WTC11 (cell line): ENCODE results near the gene LYPD6B. TPM values are rescaled to one million over a fixed set of nuclear protein-coding genes. Genes with fewer than 3 reads are reported as not detected.
A peak's percentile ranks its signal among the peaks of the same experiment; 100 is the strongest.

ENCODE experiments used
- ATAC-seq: fragments of 200-7000 bp; cut with Tn5 transposase; 2 replicates; pipeline ENCODE4 v1.10.0; 2021; ENCODE audit warnings: mild to moderate bottlenecking, moderate library complexity
- CTCF ChIA-PET: fragments of 300-600 bp; sonication (Branson Sonifier 250); formaldehyde crosslinking; loops from one replicate; lab custom pipeline; 2021; ENCODE audit warnings: antibody characterized with exemption; lab: Charles Lee
- POLR2A ChIA-PET: fragments of 350-600 bp; sonication (Branson Sonifier 250); formaldehyde crosslinking; loops from one replicate; lab custom pipeline; 2021; ENCODE audit warnings: antibody characterized with exemption; lab: Charles Lee
- DNase-seq: peaks from one replicate; pipeline ENCODE4 v3.0.0; 2021; ENCODE audit warnings: low spot score
- H3K27ac Mint-ChIP-seq: 2 replicates; pipeline ENCODE4 v1.8.0; 2021; ENCODE audit warnings: mixed read lengths
- H3K27me3 Mint-ChIP-seq: 2 replicates; pipeline ENCODE4 v1.8.0; 2021; ENCODE audit warnings: low read depth, mild to moderate bottlenecking, moderate library complexity, mixed read lengths
- H3K36me3 Mint-ChIP-seq: 2 replicates; pipeline ENCODE4 v1.8.0; 2021; ENCODE audit warnings: mixed read lengths
- H3K4me1 Mint-ChIP-seq: 2 replicates; pipeline ENCODE4 v1.8.0; 2022; ENCODE audit warnings: mixed read lengths
- H3K4me3 Mint-ChIP-seq: 2 replicates; pipeline ENCODE4 v1.8.0; 2021; ENCODE audit warnings: mild to moderate bottlenecking, moderate library complexity, mixed read lengths
- H3K9me3 Mint-ChIP-seq: 2 replicates; pipeline ENCODE4 v1.8.0; 2021; ENCODE audit warnings: mixed read lengths
- CBFB ChIP-seq: sonication (generic); formaldehyde crosslinking; IDR thresholded peaks from 2 replicates; pipeline ENCODE4 v1.8.1; 2022; ENCODE audit warnings: mild to moderate bottlenecking, low read depth, missing genetic modification reagents
- ESRRA ChIP-seq: sonication (generic); formaldehyde crosslinking; IDR thresholded peaks from 2 replicates; pipeline ENCODE4 v1.8.1; 2022; ENCODE audit warnings: mild to moderate bottlenecking, missing genetic modification reagents, borderline replicate concordance
- ETV6 ChIP-seq: sonication (generic); formaldehyde crosslinking; IDR thresholded peaks from 2 replicates; pipeline ENCODE4 v1.8.1; 2022; ENCODE audit warnings: mild to moderate bottlenecking, missing genetic modification reagents
- FOXJ3 ChIP-seq: sonication (generic); formaldehyde crosslinking; IDR thresholded peaks from 2 replicates; pipeline ENCODE4 v1.9.0; 2021; ENCODE audit warnings: missing genetic modification reagents, mild to moderate bottlenecking, borderline replicate concordance
- FOXK1 ChIP-seq: sonication (generic); formaldehyde crosslinking; IDR thresholded peaks from 2 replicates; pipeline ENCODE4 v1.8.0; 2022; ENCODE audit warnings: mild to moderate bottlenecking, moderate library complexity, missing genetic modification reagents
- FOXP1 ChIP-seq: sonication (generic); formaldehyde crosslinking; IDR thresholded peaks from 2 replicates; pipeline ENCODE4 v1.8.0; 2022; ENCODE audit warnings: missing genetic modification reagents, mild to moderate bottlenecking, moderate library complexity, borderline replicate concordance
- JUN ChIP-seq: sonication (generic); formaldehyde crosslinking; IDR thresholded peaks from 2 replicates; pipeline ENCODE4 v1.8.0; 2023; ENCODE audit warnings: mild to moderate bottlenecking, missing genetic modification reagents
- KAT7 ChIP-seq: sonication (generic); formaldehyde crosslinking; IDR thresholded peaks from 2 replicates; pipeline ENCODE4 v1.8.1; 2023; ENCODE audit warnings: missing genetic modification reagents, mild to moderate bottlenecking, borderline replicate concordance
- NFATC4 ChIP-seq: fragments of 250-450 bp; sonication (Bioruptor Pico); IDR thresholded peaks from 2 replicates; pipeline ENCODE4 v1.9.0; 2021; ENCODE audit warnings: mild to moderate bottlenecking
- NR3C1 ChIP-seq: sonication (generic); formaldehyde crosslinking; conservative IDR thresholded peaks from 2 replicates; pipeline ENCODE4 v1.8.1; 2023; ENCODE audit warnings: low read depth, mild to moderate bottlenecking, missing genetic modification reagents
- PRRX2 ChIP-seq: fragments of 250-450 bp; sonication (Bioruptor Pico); IDR thresholded peaks from 2 replicates; pipeline ENCODE4 v1.8.0; 2021; ENCODE audit warnings: mild to moderate bottlenecking
- RORB ChIP-seq: fragments of 250-450 bp; sonication (Bioruptor Pico); IDR thresholded peaks from 2 replicates; pipeline ENCODE4 v1.9.0; 2021; ENCODE audit warnings: mild to moderate bottlenecking
- SMAD3 ChIP-seq: sonication (generic); formaldehyde crosslinking; IDR thresholded peaks from 2 replicates; pipeline ENCODE4 v1.8.0; 2022; ENCODE audit warnings: missing genetic modification reagents, mild to moderate bottlenecking, borderline replicate concordance
- SP1 ChIP-seq: sonication (generic); formaldehyde crosslinking; conservative IDR thresholded peaks from 2 replicates; pipeline ENCODE4 v1.8.1; 2022; ENCODE audit warnings: missing genetic modification reagents
- TEAD1 ChIP-seq: sonication (generic); formaldehyde crosslinking; IDR thresholded peaks from 2 replicates; pipeline ENCODE4 v1.8.0; 2022; ENCODE audit warnings: mild to moderate bottlenecking, missing genetic modification reagents
- TP53 ChIP-seq: sonication (generic); formaldehyde crosslinking; IDR thresholded peaks from 2 replicates; pipeline ENCODE4 v1.8.1; 2023; ENCODE audit warnings: mild to moderate bottlenecking, missing genetic modification reagents
- ZNF232 ChIP-seq: sonication (generic); formaldehyde crosslinking; IDR thresholded peaks from 2 replicates; pipeline ENCODE4 v1.8.0; 2022; ENCODE audit warnings: mild to moderate bottlenecking, missing genetic modification reagents
- ZNF263 ChIP-seq: sonication (generic); formaldehyde crosslinking; IDR thresholded peaks from 2 replicates; pipeline ENCODE4 v1.8.1; 2022; ENCODE audit warnings: low read depth, mild to moderate bottlenecking, moderate library complexity, missing genetic modification reagents
- total RNA-seq: library from RNA; stranded (reverse); gene quantifications from 3 replicates; pipeline ENCODE4 v1.2.3, GENCODE V29; 2021
- TF ChIP-seq, protein P1 (sequence below): fragments of 250-450 bp; sonication (Bioruptor Pico); IDR thresholded peaks from 2 replicates; pipeline ENCODE4 v1.8.0; 2021; ENCODE audit warnings: mild to moderate bottlenecking
- TF ChIP-seq, protein P2 (sequence below): sonication (generic); formaldehyde crosslinking; conservative IDR thresholded peaks from 2 replicates; pipeline ENCODE4 v1.8.1; 2023; ENCODE audit warnings: mild to moderate bottlenecking, low read depth, missing genetic modification reagents, moderate library complexity
- TF ChIP-seq, protein P3 (sequence below): sonication (generic); formaldehyde crosslinking; IDR thresholded peaks from 2 replicates; pipeline ENCODE4 v1.8.0; 2022; ENCODE audit warnings: mild to moderate bottlenecking, missing genetic modification reagents
- TF ChIP-seq, protein P4 (sequence below): sonication (generic); formaldehyde crosslinking; IDR thresholded peaks from 2 replicates; pipeline ENCODE4 v1.8.1; 2023; ENCODE audit warnings: mild to moderate bottlenecking, moderate library complexity, missing genetic modification reagents
- TF ChIP-seq, protein P5 (sequence below): sonication (generic); formaldehyde crosslinking; IDR thresholded peaks from 2 replicates; pipeline ENCODE4 v1.8.0; 2022; ENCODE audit warnings: mild to moderate bottlenecking, missing genetic modification reagents
- TF ChIP-seq, protein P6 (sequence below): sonication (generic); formaldehyde crosslinking; IDR thresholded peaks from 2 replicates; pipeline ENCODE4 v1.8.1; 2023; ENCODE audit warnings: mild to moderate bottlenecking, missing genetic modification reagents

LYPD6B gene
- total RNA-seq, 1 experiment from 2014 or later, result 1.6 TPM

DNA sequence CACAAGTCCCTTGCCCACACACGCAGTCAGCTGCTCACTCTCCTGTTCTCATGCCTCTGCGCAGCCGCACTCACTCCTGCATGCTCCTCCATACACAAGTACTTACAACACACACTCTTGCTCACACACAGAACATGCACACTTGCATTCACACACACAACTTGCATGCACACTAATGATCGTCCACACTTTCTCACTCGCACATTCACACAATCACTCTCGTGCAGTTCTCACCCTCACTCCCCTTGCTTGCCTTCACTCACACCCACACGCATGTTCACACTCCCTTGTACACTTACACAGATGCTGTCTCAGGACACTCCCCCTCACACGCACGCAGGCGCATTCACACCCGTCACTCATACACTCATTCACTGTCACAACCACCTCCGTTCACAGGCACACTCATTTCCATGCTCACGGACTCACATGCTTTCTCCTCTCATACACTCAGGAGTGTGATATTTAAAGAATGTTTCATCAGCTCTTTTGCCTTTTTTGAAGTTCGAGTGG is 36.1 kb upstream of the LYPD6B start:
- no peak for DNase-seq
- Mint-ChIP-seq H3K27ac (peak overlapping the region; percentile 18; the same call in 1 of the 2 replicates), H3K36me3 (peaks cover 64% of the 10 kb centered on the region), H3K4me3 (no peak overlapping the region), H3K27me3 (no peaks in the 10 kb centered on the region), H3K4me1 (peaks cover 60% of the 10 kb centered on the region), H3K9me3 (peaks cover 25% of the 10 kb centered on the region)
- TF ChIP-seq, protein P1, sequence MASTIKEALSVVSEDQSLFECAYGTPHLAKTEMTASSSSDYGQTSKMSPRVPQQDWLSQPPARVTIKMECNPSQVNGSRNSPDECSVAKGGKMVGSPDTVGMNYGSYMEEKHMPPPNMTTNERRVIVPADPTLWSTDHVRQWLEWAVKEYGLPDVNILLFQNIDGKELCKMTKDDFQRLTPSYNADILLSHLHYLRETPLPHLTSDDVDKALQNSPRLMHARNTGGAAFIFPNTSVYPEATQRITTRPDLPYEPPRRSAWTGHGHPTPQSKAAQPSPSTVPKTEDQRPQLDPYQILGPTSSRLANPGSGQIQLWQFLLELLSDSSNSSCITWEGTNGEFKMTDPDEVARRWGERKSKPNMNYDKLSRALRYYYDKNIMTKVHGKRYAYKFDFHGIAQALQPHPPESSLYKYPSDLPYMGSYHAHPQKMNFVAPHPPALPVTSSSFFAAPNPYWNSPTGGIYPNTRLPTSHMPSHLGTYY (CRISPR knock-in tag), result no peak
- TF ChIP-seq TP53 (CRISPR knock-in tag), result no peak
- no peak for TF ChIP-seq JUN
- no peak for TF ChIP-seq NFATC4 (CRISPR knock-in tag)
- TF ChIP-seq, protein P2, sequence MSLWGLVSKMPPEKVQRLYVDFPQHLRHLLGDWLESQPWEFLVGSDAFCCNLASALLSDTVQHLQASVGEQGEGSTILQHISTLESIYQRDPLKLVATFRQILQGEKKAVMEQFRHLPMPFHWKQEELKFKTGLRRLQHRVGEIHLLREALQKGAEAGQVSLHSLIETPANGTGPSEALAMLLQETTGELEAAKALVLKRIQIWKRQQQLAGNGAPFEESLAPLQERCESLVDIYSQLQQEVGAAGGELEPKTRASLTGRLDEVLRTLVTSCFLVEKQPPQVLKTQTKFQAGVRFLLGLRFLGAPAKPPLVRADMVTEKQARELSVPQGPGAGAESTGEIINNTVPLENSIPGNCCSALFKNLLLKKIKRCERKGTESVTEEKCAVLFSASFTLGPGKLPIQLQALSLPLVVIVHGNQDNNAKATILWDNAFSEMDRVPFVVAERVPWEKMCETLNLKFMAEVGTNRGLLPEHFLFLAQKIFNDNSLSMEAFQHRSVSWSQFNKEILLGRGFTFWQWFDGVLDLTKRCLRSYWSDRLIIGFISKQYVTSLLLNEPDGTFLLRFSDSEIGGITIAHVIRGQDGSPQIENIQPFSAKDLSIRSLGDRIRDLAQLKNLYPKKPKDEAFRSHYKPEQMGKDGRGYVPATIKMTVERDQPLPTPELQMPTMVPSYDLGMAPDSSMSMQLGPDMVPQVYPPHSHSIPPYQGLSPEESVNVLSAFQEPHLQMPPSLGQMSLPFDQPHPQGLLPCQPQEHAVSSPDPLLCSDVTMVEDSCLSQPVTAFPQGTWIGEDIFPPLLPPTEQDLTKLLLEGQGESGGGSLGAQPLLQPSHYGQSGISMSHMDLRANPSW, result no peak
- TF ChIP-seq ZNF263 (CRISPR knock-in tag), result no peak
- no peak for TF ChIP-seq FOXP1 (CRISPR knock-in tag)
- no peak for TF ChIP-seq RORB (CRISPR knock-in tag)
- no peak for TF ChIP-seq FOXJ3 (CRISPR knock-in tag)
- TF ChIP-seq SMAD3 (CRISPR knock-in tag), result no peak
- no peak for TF ChIP-seq ESRRA (CRISPR knock-in tag)
- no peak for TF ChIP-seq FOXK1 (CRISPR knock-in tag)
- no peak for TF ChIP-seq CBFB (CRISPR knock-in tag)
- TF ChIP-seq KAT7 (CRISPR knock-in tag), result no peak
- ATAC-seq, result no peak
- ChIA-PET POLR2A (no interaction called here), CTCF (interaction anchor here (0.9 kb wide), 1 partner anchor 15 kb away, joined by 3 read pairs; no protein-coding TSS in a partner anchor)

DNA sequence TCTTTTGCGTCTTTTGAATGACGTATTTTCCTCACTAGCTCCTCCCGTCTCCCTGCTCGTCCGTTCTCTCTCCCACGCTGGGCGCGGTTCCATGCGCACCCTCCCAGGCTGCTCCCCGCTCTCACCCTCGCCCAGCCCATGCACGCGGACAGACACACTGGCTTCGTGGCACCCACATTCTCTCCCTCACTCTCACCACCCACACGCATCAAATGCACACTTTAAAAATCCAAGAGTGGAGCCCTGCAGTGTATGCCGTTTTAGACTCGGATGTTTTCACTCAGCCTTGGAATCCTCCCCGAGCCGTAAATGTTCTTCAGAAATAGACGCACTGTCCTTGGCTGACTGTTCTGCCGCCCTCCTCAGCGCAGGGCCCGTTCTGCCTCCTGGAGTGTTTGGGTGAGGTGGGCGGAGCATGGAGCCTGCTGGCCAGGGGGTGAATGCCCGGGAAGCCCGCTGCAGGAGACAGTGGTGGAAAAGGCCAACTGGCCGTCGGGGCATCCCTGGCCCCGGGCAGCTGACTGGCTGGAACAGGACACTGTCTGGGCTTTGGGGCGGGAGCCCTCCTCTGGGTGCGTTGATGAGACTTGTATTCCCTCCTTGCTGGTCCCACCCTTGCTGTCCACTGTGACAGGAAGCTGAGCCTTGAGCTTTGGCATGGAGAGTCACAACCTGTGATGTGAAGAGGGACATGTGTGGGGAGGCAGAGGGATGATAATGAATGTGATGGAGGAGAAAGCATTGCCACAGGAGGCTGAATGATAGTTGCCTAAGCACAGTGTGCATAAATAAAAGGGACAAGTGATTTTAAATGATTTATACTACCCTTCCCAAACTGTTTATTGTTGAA is 35.4 kb upstream of the LYPD6B start:
- Mint-ChIP-seq H3K27me3 (no peaks in the 10 kb centered on the region), H3K4me3 (no peak overlapping the region), H3K36me3 (peaks cover 64% of the 10 kb centered on the region), H3K9me3 (peaks cover 25% of the 10 kb centered on the region), H3K27ac (no peak overlapping the region), H3K4me1 (peaks cover 54% of the 10 kb centered on the region)
- ChIA-PET CTCF (interaction anchor here (0.9 kb wide), 1 partner anchor 14 kb away, joined by 3 read pairs; no protein-coding TSS in a partner anchor), POLR2A (no interaction called here)
- DNase-seq (no peak), ATAC-seq (no peak)
- TF ChIP-seq, protein P3, sequence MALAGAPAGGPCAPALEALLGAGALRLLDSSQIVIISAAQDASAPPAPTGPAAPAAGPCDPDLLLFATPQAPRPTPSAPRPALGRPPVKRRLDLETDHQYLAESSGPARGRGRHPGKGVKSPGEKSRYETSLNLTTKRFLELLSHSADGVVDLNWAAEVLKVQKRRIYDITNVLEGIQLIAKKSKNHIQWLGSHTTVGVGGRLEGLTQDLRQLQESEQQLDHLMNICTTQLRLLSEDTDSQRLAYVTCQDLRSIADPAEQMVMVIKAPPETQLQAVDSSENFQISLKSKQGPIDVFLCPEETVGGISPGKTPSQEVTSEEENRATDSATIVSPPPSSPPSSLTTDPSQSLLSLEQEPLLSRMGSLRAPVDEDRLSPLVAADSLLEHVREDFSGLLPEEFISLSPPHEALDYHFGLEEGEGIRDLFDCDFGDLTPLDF (CRISPR knock-in tag), result no peak
- TF ChIP-seq KAT7 (CRISPR knock-in tag) (no peak), ZNF232 (CRISPR knock-in tag) (no peak), ESRRA (CRISPR knock-in tag) (no peak), NR3C1 (CRISPR knock-in tag) (no peak), PRRX2 (CRISPR knock-in tag) (no peak), TEAD1 (CRISPR knock-in tag) (no peak), FOXK1 (CRISPR knock-in tag) (no peak), ETV6 (CRISPR knock-in tag) (no peak), SP1 (no peak)
- TF ChIP-seq, protein P4, sequence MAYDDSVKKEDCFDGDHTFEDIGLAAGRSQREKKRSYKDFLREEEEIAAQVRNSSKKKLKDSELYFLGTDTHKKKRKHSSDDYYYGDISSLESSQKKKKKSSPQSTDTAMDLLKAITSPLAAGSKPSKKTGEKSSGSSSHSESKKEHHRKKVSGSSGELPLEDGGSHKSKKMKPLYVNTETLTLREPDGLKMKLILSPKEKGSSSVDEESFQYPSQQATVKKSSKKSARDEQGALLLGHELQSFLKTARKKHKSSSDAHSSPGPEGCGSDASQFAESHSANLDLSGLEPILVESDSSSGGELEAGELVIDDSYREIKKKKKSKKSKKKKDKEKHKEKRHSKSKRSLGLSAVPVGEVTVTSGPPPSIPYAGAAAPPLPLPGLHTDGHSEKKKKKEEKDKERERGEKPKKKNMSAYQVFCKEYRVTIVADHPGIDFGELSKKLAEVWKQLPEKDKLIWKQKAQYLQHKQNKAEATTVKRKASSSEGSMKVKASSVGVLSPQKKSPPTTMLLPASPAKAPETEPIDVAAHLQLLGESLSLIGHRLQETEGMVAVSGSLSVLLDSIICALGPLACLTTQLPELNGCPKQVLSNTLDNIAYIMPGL (CRISPR knock-in tag), result no peak
- TF ChIP-seq, protein P5, sequence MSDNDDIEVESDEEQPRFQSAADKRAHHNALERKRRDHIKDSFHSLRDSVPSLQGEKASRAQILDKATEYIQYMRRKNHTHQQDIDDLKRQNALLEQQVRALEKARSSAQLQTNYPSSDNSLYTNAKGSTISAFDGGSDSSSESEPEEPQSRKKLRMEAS (CRISPR knock-in tag), result no peak
- TF ChIP-seq, protein P6, sequence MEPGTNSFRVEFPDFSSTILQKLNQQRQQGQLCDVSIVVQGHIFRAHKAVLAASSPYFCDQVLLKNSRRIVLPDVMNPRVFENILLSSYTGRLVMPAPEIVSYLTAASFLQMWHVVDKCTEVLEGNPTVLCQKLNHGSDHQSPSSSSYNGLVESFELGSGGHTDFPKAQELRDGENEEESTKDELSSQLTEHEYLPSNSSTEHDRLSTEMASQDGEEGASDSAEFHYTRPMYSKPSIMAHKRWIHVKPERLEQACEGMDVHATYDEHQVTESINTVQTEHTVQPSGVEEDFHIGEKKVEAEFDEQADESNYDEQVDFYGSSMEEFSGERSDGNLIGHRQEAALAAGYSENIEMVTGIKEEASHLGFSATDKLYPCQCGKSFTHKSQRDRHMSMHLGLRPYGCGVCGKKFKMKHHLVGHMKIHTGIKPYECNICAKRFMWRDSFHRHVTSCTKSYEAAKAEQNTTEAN, result no peak
